Measurements from ENCODE around the gene LOXL3.

The LOXL3 gene

DNA sequence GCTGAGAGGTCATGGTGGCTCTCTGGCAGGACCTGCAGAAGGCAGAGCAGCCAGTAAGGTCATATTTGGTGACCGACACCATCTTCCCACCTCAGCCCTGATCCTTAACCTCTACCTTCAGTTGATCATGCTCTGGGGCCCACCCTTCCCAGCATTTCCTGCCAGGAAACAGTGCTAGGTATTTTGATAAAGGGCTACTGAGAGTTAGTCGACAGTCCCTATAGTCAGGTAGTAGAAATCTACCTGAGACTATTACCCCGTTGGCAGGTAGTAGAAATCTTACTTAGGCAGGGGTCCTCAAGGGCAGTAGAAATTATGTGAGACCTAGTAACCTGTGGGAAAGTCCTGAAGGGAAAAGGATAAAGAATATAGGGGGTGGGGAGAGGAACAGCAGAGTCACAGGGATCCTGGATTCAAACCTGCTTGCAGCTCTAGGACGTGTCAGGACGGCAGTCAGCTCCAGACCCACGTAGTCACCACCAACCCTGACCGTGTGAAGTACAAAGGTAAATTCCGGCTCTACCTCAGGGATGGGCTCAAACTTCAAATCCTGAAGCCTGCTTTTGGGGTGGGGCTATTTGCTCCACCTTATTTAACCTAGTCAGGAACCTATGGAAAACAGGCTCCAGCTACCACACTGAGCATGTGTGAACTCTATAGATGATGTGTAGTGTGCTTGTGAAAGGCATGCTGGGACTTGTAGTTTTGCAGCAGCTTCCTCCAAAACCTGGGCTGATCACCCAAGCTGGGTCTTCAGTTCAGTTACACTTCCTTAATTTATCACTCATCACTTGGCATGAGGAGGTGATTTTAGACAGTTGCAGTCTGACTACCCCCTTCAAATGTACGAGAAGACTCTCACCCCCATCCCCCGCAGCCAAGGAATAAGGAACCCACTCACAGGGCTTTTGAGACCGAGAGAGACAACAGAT is 27.8 kb downstream of the LOXL3 start, which contains the start of gene DQX1:
Gene DQX1 (minus strand): TSS at position 515 of the 932 bp plus-strand sequence. CDS start 502 bp downstream, at position 13.
- no peak for DNase-seq

DNA sequence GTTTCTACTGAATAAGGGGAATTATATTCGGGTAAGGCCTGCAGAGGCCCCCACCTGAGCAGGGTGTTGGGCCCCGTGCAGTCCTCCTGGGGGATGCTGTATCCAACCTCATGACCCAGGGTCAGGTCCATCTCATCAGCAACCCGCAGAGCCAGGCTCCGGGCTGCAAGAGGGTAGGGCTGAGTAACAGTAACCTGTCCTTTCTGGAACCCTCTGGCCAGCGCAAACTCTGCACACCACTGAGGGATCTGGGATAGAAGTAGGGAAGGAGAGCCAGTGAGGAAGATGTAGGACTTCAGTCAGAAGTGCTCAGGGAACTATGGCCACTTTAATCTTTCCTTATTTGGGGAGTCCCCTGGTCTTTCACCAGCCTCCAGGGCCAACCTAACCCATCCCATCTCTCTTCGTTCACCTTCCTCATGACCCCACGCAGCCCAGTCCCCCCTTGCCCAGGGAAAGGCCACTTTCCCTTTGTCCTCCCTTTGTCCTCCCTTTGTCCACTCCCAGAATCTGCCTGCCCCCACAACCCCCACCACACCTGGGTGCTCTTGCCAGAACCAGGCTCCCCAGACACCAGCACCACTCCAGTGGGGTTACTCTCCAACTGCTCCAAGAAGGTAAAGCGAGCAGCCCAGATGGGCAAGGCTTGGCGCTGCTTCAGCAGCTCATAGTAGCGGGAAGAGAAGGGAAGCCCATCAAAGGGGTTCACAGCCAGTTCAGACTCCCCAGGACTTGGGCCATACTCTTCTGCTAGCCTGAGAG is 28.6 kb downstream of the LOXL3 start:
- no peak for DNase-seq

DNA sequence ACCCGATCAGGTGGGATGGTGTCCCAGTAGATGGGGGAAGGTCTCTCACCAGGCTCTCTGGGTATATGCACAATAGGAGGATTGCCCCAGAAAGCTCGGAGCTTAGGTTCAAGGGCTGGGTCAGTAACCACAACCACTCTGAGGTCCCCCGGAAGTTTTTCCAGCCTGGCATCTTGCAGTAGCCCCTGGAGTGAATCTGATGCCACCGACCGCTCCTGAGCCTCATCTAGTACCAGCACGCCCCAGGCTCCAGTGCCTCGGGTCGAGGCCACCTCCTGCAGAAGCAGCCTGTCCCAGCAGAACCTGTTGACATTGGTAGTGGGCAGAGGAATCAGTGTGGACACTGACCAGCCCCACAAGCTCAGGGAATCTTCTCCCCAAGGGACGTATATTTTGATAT is 29.7 kb downstream of the LOXL3 start:
- no peak for DNase-seq

DNA sequence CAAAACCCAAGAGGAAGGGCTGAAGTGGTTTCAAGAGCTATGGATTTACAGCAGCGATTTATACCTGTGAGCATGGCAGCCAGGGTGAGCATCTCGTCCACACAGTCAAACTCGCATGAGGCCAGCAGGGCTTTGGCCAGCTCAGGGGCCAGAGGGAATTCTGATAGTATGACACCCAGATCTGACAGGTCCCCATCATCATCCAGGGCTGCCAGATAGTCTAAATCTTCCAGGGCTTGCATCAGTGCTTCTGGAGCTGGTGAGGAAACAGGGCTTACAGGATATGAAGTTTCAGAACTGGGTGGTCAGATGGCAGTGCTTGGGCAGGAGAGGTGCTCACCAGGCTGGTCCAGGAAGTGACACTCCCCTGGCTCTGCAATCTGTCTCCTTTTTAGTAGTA is 31.2 kb downstream of the LOXL3 start:
- no peak for DNase-seq

DNA sequence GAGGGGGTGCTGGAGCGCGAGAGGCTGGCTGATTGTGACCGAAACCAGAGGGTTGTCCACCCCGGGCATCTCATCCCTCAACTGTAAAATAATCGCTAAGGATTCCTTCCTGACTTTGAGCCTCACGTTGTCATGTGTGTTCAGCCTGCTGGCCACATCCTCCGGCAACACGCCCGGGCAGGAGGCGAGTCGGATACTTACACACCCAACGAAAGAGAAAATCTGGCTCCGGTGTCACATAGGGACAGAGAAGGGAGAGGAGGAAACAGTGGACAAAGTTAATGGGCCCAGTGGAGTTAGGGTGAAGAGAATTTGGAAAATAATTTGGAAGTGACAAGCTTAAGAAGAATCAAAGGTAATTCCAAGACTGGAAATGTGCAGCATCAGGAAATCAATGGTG is 37.1 kb downstream of the LOXL3 start:
- no peak for DNase-seq

DNA sequence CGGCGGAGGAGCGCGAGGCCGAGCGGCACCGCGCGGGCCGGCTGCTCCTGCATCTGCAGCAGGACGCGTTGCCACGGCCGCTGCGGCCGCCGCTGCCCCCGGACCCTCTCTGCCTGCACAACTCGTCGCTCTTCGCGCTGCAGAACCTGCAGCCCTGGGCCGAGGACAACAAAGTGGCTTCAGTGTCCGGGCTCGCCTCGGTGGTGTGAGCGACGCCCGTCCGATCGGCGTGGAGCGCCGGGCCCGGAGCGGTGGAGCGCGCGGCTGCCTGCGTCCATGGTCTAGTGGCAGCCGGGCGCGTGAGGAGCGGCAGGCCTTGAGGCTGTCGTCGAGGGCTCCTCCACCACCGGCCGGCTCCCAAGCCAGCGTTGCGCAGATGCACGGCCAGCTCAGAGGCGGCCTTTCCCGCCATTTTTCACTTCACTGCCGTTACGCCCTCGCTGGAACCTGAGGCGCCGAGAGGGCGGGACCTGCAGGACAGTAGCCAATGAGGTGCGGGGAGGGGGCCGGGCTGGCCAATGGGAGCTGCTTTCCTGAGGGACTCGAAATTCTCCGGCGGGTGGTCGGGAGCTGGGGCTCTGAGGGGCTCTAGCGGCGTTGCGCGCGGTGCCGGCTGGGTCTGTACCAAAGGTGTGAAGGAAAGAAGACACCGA is 37.6 kb downstream of the LOXL3 start:
- DNase-seq: no peak

DNA sequence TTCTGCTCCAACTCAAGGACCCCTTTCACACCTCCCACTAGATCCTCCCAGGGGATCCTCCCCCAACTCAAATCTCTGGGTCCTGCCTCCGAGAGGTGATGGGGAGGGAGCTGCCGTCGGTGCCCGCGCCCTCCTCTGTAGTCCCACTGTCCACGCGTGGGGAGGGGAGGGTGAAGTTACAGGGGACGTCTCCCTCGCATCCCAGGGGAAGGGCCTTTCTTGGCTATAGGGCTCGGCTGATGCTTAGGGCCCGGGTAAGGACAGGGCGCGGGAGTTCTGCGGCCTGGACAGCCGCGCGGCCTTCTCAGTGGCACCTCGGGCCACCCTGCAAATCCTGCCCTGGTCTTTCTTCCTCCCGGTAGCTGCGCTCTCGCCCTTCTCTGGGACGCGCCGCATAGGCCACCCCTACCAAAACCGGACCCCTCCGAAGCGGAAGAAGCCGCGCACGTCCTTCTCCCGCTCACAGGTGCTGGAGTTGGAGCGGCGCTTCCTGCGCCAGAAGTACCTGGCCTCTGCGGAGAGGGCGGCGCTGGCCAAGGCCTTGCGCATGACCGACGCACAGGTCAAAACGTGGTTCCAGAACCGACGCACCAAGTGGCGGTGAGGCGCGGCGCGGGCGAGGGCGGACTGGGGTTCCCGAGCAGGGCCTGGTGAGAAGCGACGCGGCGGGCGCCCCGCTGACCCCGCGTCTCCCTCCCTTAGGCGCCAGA is 38.3 kb downstream of the LOXL3 start:
- no peak for DNase-seq

DNA sequence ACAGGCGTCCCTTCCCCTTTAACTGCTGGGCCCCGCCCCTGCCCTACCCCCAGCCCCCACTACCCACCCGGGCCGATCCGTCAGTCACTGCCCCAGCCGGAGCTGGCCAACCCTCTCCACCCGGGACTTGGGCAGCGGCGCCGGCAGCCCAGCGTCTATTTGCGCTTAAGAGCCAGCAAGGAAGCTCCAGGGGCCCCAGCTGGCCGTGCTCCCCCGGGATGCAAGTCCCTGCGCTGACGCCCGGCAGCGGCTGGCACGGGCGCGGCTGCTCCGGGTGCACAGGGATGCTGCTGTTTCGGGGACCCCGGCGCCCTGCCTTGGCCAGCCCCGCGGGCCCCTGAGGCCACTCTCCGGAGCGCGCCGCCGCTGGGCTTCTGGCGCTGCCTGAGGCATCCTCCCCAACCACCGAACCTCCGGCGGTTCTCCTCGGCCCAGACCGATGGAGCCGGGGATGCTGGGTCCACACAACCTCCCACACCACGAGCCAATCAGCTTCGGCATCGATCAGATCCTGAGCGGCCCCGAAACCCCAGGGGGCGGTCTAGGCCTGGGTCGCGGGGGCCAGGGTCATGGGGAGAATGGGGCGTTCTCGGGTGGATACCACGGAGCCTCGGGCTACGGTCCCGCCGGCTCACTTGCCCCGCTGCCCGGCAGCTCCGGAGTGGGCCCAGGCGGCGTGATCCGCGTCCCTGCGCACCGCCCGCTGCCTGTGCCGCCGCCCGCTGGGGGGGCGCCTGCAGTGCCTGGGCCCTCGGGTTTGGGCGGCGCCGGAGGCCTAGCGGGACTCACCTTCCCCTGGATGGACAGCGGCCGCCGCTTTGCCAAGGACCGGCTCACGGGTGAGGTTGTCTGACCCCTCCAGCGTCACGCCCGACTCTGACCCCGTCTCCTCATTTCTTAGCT is 39.1 kb downstream of the LOXL3 start, which contains the start of gene TLX2:
Gene TLX2 (plus strand): TSS at position 83 of the 903 bp plus-strand sequence. CDS start 357 bp downstream, at position 440.
- no peak for DNase-seq

DNA sequence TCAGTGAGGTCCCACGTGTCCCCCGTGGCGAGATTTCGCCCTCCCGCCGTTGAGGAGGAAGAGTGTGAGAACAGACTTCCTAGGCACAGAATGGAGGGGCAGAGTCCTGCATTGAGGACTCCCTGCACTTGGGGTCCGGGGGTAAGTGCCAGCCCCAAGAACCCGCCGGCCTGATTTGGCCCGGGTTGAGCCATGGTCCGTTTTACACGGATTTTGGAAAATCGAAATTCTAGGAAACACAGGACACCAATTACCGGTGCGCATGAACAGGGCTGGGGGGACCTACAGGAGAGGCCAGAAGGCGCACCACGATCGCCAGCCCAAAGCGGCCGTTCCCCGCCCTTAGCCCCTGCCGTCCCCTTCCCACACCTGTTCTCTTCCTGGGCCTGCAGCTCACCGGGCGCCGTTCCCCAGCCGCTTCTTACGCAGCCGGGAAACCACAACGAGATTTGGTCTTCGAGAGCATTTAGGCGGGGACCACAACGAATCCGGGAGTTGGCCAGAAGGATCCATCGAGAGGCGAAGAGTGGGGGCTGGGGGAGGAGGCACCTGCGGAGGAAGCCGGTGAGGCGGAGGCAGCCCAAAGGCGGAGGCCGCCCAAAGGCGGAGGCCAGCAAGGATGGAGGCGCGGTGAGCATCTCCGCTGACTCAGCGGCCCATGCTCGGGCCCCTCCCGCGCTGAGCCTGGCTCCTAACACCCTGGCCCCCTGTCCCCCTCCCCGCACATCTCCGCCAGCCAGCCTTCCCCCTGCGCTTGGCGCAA is 40.0 kb downstream of the LOXL3 start:
- DNase-seq: no peak

DNA sequence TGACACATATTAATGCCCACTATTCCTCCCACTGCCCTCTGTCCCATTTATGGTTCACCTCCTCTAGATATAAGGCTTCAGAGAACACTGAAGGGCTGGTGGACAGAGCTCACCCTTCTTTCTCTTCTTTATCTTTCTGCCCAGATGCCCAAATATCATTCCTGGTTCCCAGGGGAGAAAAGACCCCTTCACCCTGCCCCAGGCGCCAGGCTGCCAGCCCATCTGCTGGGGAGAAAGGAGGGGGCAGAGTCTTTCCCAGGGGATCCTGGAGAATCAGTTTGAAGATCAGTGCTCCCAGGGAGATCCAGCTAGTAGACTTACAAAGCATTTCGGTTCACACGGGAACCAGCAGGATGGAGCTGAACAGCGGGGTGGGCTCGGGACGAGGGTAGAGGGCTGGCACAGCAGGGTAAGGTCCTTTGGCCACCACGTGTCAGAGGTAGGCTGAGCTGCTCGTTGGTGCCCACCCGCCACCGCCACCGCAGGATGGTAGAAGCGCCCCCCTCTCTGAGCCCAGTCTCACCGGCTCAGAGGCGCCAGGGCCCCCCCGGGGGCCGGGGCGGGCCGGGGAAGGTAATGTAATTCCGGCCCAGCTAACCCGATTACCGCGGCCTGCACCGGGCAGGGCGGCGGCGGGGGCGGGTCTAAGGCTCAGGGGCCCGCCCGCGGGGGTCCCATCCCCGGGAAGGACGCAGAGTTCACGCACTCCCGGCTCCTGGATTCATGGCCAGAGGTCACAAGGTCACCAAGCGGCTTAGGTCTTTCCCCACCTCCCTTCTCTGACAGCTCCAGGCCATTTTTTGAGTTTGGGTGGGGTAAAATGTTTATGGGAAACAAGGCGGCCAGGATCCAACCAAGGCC is 40.8 kb downstream of the LOXL3 start:
- DNase-seq: no peak

DNA sequence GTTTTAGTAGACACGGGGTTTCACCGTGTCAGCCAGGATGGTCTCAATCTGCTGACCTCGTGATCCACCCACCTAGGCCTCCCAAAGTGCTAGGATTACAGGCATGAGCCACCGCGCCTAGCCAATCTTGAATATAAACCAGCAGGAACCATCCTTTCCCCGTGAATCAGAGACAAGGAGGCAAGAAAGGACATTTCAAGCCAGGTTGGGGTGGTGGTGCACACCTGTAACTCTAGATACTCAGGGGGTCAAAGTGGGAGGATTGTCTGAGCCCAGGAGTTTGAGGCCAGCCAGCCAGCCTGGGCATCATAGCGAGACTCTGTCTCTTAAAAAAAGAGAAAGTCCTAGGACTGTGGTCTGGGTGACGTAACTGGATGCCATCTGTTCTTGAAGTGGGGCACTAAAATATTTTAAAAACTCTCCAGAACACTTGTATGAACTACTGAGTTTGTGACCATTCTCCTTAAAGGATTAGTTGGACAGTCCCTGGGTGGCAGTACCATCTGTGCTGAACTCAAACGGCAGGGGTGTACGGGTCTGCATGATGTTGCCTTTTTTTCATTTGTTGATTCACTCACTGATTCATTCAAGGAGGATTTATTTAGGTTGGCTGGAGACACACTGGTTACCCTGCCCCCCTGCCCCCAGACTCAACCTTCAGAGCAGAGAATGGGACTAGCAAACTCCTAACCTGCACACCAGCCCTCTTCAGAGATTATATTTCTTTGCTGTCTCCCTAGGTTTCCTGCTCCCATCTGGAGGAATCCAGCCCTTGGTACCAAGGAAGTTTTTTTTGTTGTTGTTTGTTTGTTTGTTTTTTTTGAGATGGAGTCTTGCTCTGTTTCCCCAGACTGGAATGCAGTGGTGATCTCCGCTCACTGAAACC is 42.4 kb downstream of the LOXL3 start:
- no peak for DNase-seq

DNA sequence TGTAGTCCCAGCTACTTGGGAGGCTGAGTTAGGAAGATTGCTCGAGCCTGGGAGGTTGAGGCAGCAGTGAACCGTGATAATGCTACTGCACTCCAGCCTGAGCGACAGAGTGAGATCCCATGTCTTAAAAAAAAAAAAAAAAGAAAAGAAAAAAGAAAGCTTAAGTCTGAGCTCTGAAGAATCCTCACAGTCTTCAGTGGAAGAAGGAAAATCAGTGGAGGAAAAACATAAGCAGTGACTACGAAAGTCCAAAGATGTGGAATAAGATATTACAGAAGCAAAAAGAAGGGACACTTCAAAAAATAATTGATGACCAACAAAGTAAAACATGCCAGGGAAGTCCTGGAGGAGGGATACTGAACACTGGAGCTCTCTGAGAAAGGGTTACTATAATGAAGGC is 43.5 kb downstream of the LOXL3 start:
- no peak for DNase-seq

DNA sequence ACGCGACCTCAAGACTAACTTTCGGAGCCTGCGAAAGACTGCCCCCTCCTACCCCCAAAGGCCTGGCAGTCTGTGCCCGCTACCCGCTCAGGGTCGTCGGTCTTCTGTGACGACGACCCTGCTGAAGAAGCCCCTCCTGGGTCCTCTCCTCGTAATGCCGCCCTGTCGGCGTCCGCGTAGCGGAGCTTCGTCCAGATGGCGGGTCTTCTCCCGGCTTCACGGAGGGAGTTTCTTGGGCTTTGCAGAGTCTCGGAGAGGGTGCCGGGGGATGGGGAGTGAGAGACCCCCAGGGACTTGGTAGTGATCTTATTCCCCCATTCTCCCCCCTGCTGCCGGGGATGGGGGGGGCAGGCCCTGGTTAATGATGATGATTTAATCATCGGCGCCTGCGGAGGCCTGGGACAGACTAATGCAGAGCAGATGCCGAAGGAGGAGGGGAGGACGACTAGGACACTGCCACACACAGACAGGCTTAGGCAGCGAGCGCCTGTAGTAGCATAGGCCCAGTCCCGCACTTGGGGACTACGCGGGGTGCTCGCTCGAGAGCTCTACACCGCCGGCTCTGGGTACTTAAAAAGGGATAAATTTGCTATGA is 45.7 kb downstream of the LOXL3 start:
- DNase-seq: no peak

DNA sequence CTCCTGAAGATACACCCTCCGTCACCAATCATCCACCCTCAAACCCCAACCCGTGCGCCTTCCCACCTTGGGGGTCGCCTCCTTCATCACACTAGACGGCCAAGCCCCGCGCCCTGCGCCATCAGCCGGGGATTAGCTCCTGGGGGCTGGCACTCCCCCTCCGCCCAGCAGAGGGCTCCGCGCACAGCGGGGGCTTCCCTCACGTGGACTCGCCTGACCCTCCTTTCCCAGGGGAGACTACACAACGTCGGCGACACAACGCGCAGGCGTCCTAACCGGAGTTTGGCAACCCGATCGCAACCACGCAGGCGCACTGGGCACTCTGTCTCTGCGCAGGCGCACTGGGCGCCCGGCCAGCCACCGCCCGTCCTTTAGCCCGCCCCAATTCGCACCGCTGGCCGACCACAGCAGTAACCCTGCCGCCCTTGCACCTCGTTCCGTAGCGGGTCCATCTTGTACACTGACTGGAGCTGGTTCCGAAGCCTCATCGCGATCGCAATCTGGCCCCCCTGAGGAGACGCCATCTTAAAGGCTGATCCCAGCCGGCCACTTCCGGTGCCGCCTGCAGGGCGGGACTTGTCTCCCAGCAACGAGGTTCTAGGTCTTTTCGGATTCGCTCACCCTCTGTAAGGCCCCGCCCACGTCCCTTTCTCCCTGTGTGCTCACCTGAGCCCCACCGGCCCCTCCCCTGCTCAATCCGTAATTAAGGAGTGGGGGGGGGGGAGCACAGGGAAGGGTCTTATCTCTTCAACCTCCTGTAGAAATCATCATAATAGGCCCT is 46.4 kb downstream of the LOXL3 start, which contains the start of gene PCGF1:
Gene PCGF1 (minus strand): TSS at position 551 of the 781 bp plus-strand sequence. CDS start 27 bp downstream, at position 524.
- peak; percentile 93 for DNase-seq

DNA sequence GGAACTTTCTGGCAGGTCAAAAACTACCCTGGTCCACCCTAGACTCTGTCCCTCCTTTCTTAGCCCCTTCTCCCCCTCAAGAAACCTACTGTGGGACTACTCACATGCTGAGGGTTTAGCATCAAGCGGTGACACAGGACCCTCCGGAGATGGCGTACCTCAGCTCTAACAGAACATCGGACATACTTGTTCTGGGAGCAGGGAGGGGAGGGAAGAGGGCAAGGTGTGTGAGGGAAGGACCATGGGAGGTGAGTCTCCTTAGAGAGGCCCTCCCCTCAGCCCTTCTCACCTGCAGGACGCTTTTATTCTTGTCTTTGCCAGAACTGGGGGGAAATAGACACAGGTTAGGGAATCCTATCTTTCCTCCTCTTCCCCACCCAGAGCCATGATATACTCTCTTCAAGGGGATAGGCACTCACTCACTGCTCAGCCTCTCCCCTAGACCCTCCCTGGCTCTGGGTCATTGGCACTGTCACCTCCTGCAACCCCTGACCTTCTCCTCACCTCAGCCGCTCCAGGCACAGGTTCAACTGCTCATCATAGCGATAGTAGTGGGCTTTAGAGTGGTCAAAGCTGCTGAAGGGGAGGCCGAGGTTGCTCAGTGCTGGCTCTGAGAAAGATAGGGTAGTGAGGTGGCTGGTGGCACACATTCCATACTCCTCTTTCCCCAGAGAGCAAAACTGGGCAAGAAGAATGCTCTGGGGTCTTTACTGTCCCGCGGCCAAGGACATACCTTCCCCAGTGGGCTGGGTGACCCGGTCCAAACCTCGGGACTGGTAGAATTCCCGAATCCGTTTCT is 48.1 kb downstream of the LOXL3 start:
- DNase-seq: no peak

DNA sequence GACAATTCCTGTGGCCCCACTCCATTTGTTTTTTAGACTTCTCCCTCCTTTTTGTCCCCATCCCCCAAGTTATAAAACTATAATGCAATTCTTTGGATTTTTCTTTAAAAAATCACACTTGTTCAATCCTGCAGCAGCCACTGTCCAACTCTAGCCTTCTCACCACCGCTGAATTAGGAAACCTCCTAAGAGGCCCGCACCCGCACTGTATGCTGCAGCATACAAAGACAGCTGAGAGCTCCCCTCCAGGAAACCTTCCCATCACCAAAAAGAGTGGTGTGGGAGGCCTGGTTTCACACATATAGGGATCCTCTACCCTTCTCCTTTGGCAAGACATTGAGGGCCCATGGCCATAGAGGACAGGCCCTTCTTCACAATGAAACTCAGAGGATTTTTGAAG is 49.2 kb downstream of the LOXL3 start:
- no peak for DNase-seq

Data from NCI-H2081 treated with DMSO at 0.1 percent for 48 hours (cell line).